SJCRH30 (cell line): ENCODE results near the gene SLC26A9. TPM values are rescaled to one million over a fixed set of nuclear protein-coding genes. Genes with fewer than 3 reads are reported as not detected.

Source experiments
- DNase-seq, 2 experiments: peaks; one replicate each; pipeline ENCODE4 v3.0.0-alpha.2; 2015 to 2020
- H3K27ac ChIP-seq: fragments of 250-450 bp; sonication (Bioruptor Pico); 2 replicates; pipeline ENCODE4 v1.5.1; 2020; ENCODE audit warnings: mild to moderate bottlenecking, moderate library complexity
- H3K27me3 ChIP-seq: fragments of 250-450 bp; sonication (Bioruptor Pico); 2 replicates; pipeline ENCODE4 v1.5.1; 2020; ENCODE audit warnings: mild to moderate bottlenecking, moderate library complexity
- H3K36me3 ChIP-seq: fragments of 250-450 bp; sonication (Bioruptor Pico); 2 replicates; pipeline ENCODE4 v1.5.1; 2020; ENCODE audit warnings: mild to moderate bottlenecking, moderate library complexity
- H3K4me1 ChIP-seq: fragments of 250-450 bp; sonication (Bioruptor Pico); 2 replicates; pipeline ENCODE4 v1.5.1; 2020; ENCODE audit warnings: mild to moderate bottlenecking, moderate library complexity
- H3K4me3 ChIP-seq: fragments of 250-450 bp; sonication (Bioruptor Pico); 2 replicates; pipeline ENCODE4 v1.5.1; 2020; ENCODE audit warnings: mild to moderate bottlenecking, moderate library complexity
- H3K9me3 ChIP-seq: fragments of 250-450 bp; sonication (Bioruptor Pico); replicated peaks from 2 replicates; pipeline ENCODE4 v1.5.1; 2020; ENCODE audit warnings: mild to moderate bottlenecking, moderate library complexity
- total RNA-seq: library from RNA; depleted of rRNA; stranded (reverse); fragments of >200 nt; shearing (Covaris generic); gene quantifications from 2 replicates; pipeline ENCODE4 v1.2.3, GENCODE V29; 2014

SLC26A9 gene
- total RNA-seq, 1 experiment from 2014 or later, result 0.30 TPM

GRCh38 chr1:205963352-205964155 lies 20.3 kb upstream of the SLC26A9 start:
- 0 out of 2 replicates have a peak, but pooled peaks cover 5% of the 10 kb centered on the region for H3K27me3 ChIP-seq
- H3K36me3 ChIP-seq, result no peaks in the 10 kb centered on the region
- no peak overlapping the region for H3K4me3 ChIP-seq
- peaks cover 8% of the 10 kb centered on the region; the same call in 1 of the 2 replicates for H3K4me1 ChIP-seq
- no peaks in the 10 kb centered on the region for H3K9me3 ChIP-seq
- no peak overlapping the region for H3K27ac ChIP-seq
- no peak for DNase-seq

GRCh38 chr1:205962821-205963221 lies 19.6 kb upstream of the SLC26A9 start:
- 0 out of 2 replicates have a peak, but pooled peaks cover 5% of the 10 kb centered on the region for H3K27me3 ChIP-seq
- no peak overlapping the region for H3K27ac ChIP-seq
- no peak overlapping the region for H3K4me3 ChIP-seq
- peaks cover 8% of the 10 kb centered on the region; the same call in 1 of the 2 replicates for H3K4me1 ChIP-seq
- H3K9me3 ChIP-seq, result no peaks in the 10 kb centered on the region
- no peaks in the 10 kb centered on the region for H3K36me3 ChIP-seq
- no peak for DNase-seq

- no peaks in the 10 kb centered on the region for H3K9me3 ChIP-seq
- 0 out of 2 replicates have a peak, but pooled peaks cover 5% of the 10 kb centered on the region for H3K27me3 ChIP-seq
- DNase-seq, result no peak
- no peak overlapping the region for H3K27ac ChIP-seq
- H3K36me3 ChIP-seq, result no peaks in the 10 kb centered on the region
- peaks cover 8% of the 10 kb centered on the region; the same call in 1 of the 2 replicates for H3K4me1 ChIP-seq
- H3K4me3 ChIP-seq, result no peak overlapping the region
Observed at GRCh38 chr1:205961991-205962820, 18.9 kb upstream of the SLC26A9 start.

GRCh38 chr1:205961405-205961804 lies 18.1 kb upstream of the SLC26A9 start:
- no peak for DNase-seq
- H3K27me3 ChIP-seq, result peaks cover 5% of the 10 kb centered on the region; the same call in 1 of the 2 replicates

GRCh38 chr1:205959789-205960188 lies 16.5 kb upstream of the SLC26A9 start:
- DNase-seq, result no peak
- Histone ChIP-seq H3K27me3 (peaks cover 5% of the 10 kb centered on the region; the same call in 1 of the 2 replicates), H3K9me3 (no peaks in the 10 kb centered on the region)

More at GRCh38 chr1:205961405-205961804, 18.1 kb upstream of the SLC26A9 start:
- H3K4me3 ChIP-seq, result no peak overlapping the region
- no peaks in the 10 kb centered on the region for H3K36me3 ChIP-seq
- peaks cover 8% of the 10 kb centered on the region; the same call in 1 of the 2 replicates for H3K4me1 ChIP-seq
- no peaks in the 10 kb centered on the region for H3K9me3 ChIP-seq
- no peak overlapping the region for H3K27ac ChIP-seq

GRCh38 chr1:205955499-205955898 lies 12.2 kb upstream of the SLC26A9 start:
- no peak for DNase-seq
- H3K27ac ChIP-seq, result no peak overlapping the region
- peaks cover 10% of the 10 kb centered on the region; the same call in 1 of the 2 replicates for H3K4me1 ChIP-seq
- no peak overlapping the region for H3K4me3 ChIP-seq
- H3K9me3 ChIP-seq, result no peaks in the 10 kb centered on the region
- H3K27me3 ChIP-seq, result peaks cover under 1% of the 10 kb centered on the region; the same call in 1 of the 2 replicates
- no peaks in the 10 kb centered on the region for H3K36me3 ChIP-seq

More at GRCh38 chr1:205959789-205960188, 16.5 kb upstream of the SLC26A9 start:
- Histone ChIP-seq H3K4me1 (peaks cover 8% of the 10 kb centered on the region; the same call in 1 of the 2 replicates), H3K36me3 (no peaks in the 10 kb centered on the region), H3K27ac (no peak overlapping the region), H3K4me3 (no peak overlapping the region)

GRCh38 chr1:205954819-205955404 lies 11.7 kb upstream of the SLC26A9 start:
- H3K27ac ChIP-seq, result no peak overlapping the region
- no peaks in the 10 kb centered on the region for H3K36me3 ChIP-seq
- peaks cover 7% of the 10 kb centered on the region; the same call in 1 of the 2 replicates for H3K27me3 ChIP-seq
- H3K4me3 ChIP-seq, result no peak overlapping the region
- no peaks in the 10 kb centered on the region for H3K9me3 ChIP-seq
- no peak for DNase-seq
- H3K4me1 ChIP-seq, result peaks cover 10% of the 10 kb centered on the region; the same call in 1 of the 2 replicates

GRCh38 chr1:205951746-205952145 lies 8.5 kb upstream of the SLC26A9 start:
- Histone ChIP-seq H3K4me1 (peaks cover 10% of the 10 kb centered on the region; the same call in 1 of the 2 replicates), H3K9me3 (no peaks in the 10 kb centered on the region), H3K36me3 (no peaks in the 10 kb centered on the region), H3K4me3 (no peak overlapping the region), H3K27ac (no peak overlapping the region), H3K27me3 (peaks cover 12% of the 10 kb centered on the region; the same call in 1 of the 2 replicates)
- DNase-seq, result no peak

GRCh38 chr1:205950826-205951549 lies 7.7 kb upstream of the SLC26A9 start:
- Histone ChIP-seq H3K4me1 (peaks cover 10% of the 10 kb centered on the region; the same call in 1 of the 2 replicates), H3K4me3 (no peak overlapping the region), H3K27ac (no peak overlapping the region), H3K36me3 (no peaks in the 10 kb centered on the region), H3K9me3 (no peaks in the 10 kb centered on the region), H3K27me3 (0 out of 2 replicates have a peak, but pooled peaks cover 12% of the 10 kb centered on the region)
- no peak for DNase-seq

GRCh38 chr1:205950280-205950679 lies 7.0 kb upstream of the SLC26A9 start:
- Histone ChIP-seq H3K27ac (no peak overlapping the region), H3K4me1 (peaks cover 10% of the 10 kb centered on the region; the same call in 1 of the 2 replicates), H3K27me3 (peaks cover 12% of the 10 kb centered on the region; the same call in 1 of the 2 replicates), H3K4me3 (no peak overlapping the region), H3K9me3 (no peaks in the 10 kb centered on the region), H3K36me3 (no peaks in the 10 kb centered on the region)
- no peak for DNase-seq

GRCh38 chr1:205949753-205950152 lies 6.5 kb upstream of the SLC26A9 start:
- Histone ChIP-seq H3K4me3 (no peak overlapping the region), H3K27me3 (peaks cover 12% of the 10 kb centered on the region; the same call in 1 of the 2 replicates), H3K27ac (no peak overlapping the region), H3K36me3 (no peaks in the 10 kb centered on the region), H3K9me3 (no peaks in the 10 kb centered on the region), H3K4me1 (peaks cover 10% of the 10 kb centered on the region; the same call in 1 of the 2 replicates)
- no peak for DNase-seq

GRCh38 chr1:205948886-205949285 lies 5.6 kb upstream of the SLC26A9 start:
- DNase-seq, result peak in 1 of 2 experiments; percentile 43
- no peak overlapping the region for H3K27ac ChIP-seq
- no peak overlapping the region for H3K4me3 ChIP-seq
- peaks cover 12% of the 10 kb centered on the region; the same call in 1 of the 2 replicates for H3K27me3 ChIP-seq
- H3K4me1 ChIP-seq, result peaks cover 10% of the 10 kb centered on the region; the same call in 1 of the 2 replicates
- H3K9me3 ChIP-seq, result no peaks in the 10 kb centered on the region
- no peaks in the 10 kb centered on the region for H3K36me3 ChIP-seq

- no peak overlapping the region for H3K27ac ChIP-seq
- H3K27me3 ChIP-seq, result peaks cover 13% of the 10 kb centered on the region
- H3K9me3 ChIP-seq, result no peaks in the 10 kb centered on the region
- DNase-seq, result no peak
- no peaks in the 10 kb centered on the region for H3K36me3 ChIP-seq
- no peak overlapping the region for H3K4me3 ChIP-seq
- peaks cover 7% of the 10 kb centered on the region; the same call in 1 of the 2 replicates for H3K4me1 ChIP-seq
Observed at GRCh38 chr1:205948039-205948438, 4.8 kb upstream of the SLC26A9 start.
